Lower leg skin (tissue), 4 donors: Measurements from ENCODE around the gene LIMS4. TPM values are rescaled to one million over a fixed set of nuclear protein-coding genes. Genes with fewer than 3 reads are reported as not detected.
"Not testable (repeated sequence)": the region's sequence is repeated elsewhere in the genome, so short reads cannot be mapped to it uniquely, and the experiment has no call there.

ENCODE experiments used
- DNase-seq, 2 donors: peaks; one replicate each; pipeline ENCODE4 v3.0.0-alpha.2; 2019; ENCODE audit warnings: low spot score in 2 of 2
- H3K4me3 ChIP-seq: fragments of 200-600 bp; sonication (generic); 2 replicates; pipeline ENCODE4 v1.5.1; 2017; ENCODE audit warnings: mild to moderate bottlenecking, low read depth; ENCODE audit not compliant: poor library complexity, severe bottlenecking
- WGBS, 2 donors: methylation state at CpG; one replicate each; pipeline ENCODE4 v1.1.5; 2018; 5-methylcytosine and 5-hydroxymethylcytosine counted together
- intact Hi-C: fragments of 100-400 bp; cut with DNase I; formaldehyde crosslinking; loops from one replicate; pipeline ENCODE4 v1.15.0; 2023; ENCODE audit warnings: low total_unique reads
- total RNA-seq, 4 donors: library from RNA; depleted of rRNA; stranded (reverse); fragments of >200 nt; gene quantifications; one replicate each; pipeline ENCODE4 v1.1.0, GENCODE V29; 2016

LIMS4 gene
- total RNA-seq, result 1 to 10 TPM in 2 of 4 donors, under 1 TPM in 1, not detected in 1; 0.26 to 2.2 (median 1.3) TPM

DNA sequence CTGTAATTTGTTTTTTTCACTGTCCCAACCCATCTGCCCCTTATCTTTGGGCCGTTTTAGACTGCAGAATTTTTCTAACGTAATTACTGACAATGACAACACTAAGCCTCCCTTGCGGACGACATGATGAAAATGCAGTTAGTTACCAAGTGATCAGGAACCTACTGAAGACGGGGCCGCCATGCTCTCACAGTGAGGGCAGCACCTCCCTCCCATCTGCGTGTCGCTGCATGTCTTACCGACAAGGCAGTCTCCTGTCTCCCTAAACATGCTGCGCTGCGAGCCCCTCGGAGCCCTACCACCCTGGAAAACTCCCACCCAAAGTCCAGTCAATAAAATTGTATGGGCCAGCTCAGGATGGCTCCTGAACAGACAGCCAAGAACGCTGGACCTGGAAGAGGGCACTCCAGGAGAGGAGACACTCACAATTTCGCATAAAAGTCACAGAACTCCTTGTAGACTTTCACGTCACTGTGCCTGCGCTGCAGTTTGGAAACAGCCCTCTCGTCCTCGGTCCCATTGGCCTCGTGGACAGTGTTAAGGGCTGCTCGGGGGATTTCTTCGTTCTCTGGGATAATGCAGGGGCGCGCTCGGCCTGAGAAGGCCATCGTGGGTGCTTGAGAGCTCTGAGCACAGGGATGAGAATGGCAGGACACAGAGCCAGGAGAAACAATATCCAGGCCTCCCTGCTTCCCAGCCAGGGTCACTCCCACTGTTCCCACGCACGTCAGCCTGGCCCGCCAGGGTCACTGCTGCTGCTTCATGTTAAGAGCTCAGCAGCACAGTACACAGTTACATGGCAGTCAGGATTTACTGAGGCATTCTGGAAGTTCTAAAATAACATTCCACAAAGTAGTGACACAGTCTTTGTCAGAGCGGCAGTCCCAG is at the start of gene LIMS4:
Gene LIMS4, minus strand, starts transcription at position 646 of the 888 bp plus-strand sequence. Its CDS starts 38 bp downstream, at position 608.
- DNase-seq, H3K4me3 ChIP-seq, intact Hi-C loops: not testable (repeated sequence)
- no CpG with 5 or more reads among the region's 29 CpGs for WGBS, 2 donors

DNA sequence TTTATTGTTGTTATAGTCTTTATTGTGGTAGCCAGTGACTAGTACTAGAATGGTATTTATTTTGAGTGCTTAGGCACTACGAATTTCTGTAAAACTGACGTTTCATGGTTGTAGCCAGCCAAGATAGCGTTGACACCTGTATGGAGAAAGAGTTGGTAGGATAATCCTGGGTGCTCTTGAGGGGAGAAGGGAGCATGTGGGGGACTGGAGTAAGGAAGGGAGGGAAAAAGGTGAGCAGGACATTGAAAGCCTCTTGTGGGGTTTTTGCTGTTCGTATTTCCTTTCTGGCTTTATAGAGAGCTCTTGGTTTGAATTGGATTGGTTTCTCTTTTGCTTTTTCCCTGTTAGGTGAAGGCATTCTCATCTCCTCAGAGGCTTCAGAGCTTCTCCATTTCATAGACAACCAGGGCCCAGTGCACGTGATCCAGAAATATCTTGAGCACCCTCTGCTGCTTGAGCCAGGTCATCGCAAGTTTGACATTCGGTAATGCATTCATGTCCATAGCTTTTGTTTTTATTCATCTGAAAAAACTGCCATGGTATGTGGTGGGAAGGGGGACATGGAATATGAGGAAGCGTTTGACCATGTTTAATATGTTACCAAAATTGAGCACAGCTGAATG is 27.2 kb upstream of the LIMS4 start:
- DNase-seq, intact Hi-C loops, H3K4me3 ChIP-seq: not testable (repeated sequence)
- WGBS, 2 donors, result no CpG with 5 or more reads among the region's 8 CpGs

DNA sequence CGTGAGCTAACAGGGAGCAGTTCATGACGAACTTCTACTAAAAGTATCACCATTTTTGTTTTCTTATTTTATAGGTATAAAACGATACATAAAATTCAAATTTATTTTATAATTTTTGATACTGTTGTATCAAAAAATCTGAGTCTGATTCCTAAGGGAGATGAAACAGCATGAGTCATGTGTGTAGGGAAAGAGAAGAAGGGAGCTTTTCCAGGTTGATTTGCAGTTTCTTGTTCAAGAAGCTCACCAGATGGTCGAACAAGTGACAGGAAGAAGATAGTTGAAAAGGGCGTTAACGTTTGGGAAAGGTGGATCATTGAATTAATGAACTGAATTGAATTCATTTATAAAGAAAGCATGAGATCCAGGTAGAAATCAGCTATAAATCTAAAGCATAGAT is 23.4 kb upstream of the LIMS4 start:
- DNase-seq, H3K4me3 ChIP-seq, intact Hi-C loops: not testable (repeated sequence)
- WGBS, 2 donors, result no CpG with 5 or more reads among the region's 6 CpGs

- H3K4me3 ChIP-seq, intact Hi-C loops, DNase-seq: not testable (repeated sequence)
- no CpG with 5 or more reads among the region's 3 CpGs for WGBS, 2 donors
Measured at GRCh38 chr2:110494488-110494887, 21.9 kb upstream of the LIMS4 start.

DNA sequence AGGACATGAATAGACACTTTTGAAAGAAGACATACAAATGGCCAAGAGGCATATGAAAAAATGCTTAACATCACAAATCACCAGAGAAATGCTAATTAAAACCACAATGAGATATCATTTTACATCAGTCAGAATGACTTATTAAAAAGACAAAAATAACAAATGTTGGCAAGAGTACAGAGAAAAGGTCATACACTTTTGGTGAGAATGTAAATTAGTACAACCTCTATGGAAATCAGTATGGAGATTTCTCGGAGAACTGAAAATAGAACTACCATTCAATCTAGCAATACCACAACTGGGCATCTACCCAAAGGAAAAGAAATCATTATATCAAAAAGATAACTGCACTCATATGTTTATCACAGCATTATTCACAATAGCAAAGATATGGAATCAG is 16.4 kb upstream of the LIMS4 start:
- DNase-seq, intact Hi-C loops, H3K4me3 ChIP-seq: not testable (repeated sequence)
- WGBS, 2 donors, result no CpG with 5 or more reads among the region's 1 CpG

DNA sequence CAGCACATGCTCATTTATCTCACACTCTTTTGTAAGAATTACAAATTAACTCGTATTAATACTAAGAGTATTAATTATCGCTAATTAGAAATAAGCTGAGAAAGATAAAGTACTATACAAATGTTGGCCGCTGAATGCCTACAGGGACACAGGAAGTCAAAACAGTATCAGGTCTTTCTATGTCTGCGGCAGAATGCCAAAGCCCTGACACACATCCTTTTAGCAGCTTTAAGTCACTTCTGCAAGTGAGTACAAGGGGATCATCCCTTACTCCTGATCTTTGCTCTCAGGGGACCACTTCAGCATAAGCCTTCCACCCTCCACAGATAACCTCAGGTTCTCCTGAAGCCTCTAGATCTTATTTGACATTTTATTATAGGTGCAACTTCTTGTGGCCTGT is 10.1 kb upstream of the LIMS4 start:
- intact Hi-C loops, DNase-seq, H3K4me3 ChIP-seq: not testable (repeated sequence)
- WGBS, 2 donors, result no CpG with 5 or more reads among the region's 4 CpGs

- intact Hi-C loops, DNase-seq, H3K4me3 ChIP-seq: not testable (repeated sequence)
- WGBS, 2 donors, result no CpG with 5 or more reads among the region's 3 CpGs
Measured at GRCh38 chr2:110481200-110481599, 8.6 kb upstream of the LIMS4 start.

GRCh38 chr2:110480084-110480483 is 7.5 kb upstream of the LIMS4 start:
- no CpG with 5 or more reads among the region's 4 CpGs for WGBS, 2 donors
- intact Hi-C loops, DNase-seq, H3K4me3 ChIP-seq: not testable (repeated sequence)

DNA sequence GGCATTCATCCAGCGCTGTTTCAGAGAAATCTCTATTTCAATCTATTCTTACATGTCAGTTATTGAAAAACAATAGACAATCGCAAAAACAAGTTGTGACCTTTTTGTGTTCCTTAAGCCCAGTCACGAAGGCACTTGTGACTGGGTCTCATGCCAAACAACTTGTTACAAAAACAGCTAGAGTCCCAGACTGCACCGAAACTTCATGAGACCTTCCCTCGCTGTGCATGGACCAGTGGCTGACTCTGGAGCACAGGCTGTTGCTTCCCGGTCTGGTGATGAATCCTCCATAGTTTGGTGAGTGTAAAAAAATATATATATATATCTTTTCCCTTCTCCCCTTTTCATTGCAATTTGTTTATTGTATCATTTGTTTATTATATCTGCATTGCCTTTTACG is 4.8 kb upstream of the LIMS4 start:
- WGBS, 2 donors, result no CpG with 5 or more reads among the region's 7 CpGs
- DNase-seq, intact Hi-C loops, H3K4me3 ChIP-seq: not testable (repeated sequence)

GRCh38 chr2:110476952-110477351 is 4.3 kb upstream of the LIMS4 start:
- WGBS, 2 donors, result no CpG with 5 or more reads among the region's 6 CpGs
- intact Hi-C loops, DNase-seq, H3K4me3 ChIP-seq: not testable (repeated sequence)

- H3K4me3 ChIP-seq, DNase-seq, intact Hi-C loops: not testable (repeated sequence)
- WGBS, 2 donors, result no CpG with 5 or more reads among the region's 3 CpGs
Measured at GRCh38 chr2:110475627-110476359, 3.2 kb upstream of the LIMS4 start.

GRCh38 chr2:110474898-110475297 is 2.3 kb upstream of the LIMS4 start:
- DNase-seq, intact Hi-C loops, H3K4me3 ChIP-seq: not testable (repeated sequence)
- no CpG with 5 or more reads among the region's 4 CpGs for WGBS, 2 donors

GRCh38 chr2:110473059-110473358 is 393 bp upstream of the LIMS4 start:
- no CpG with 5 or more reads among the region's 3 CpGs for WGBS, 2 donors
- intact Hi-C loops, result not testable (repeated sequence)

DNA sequence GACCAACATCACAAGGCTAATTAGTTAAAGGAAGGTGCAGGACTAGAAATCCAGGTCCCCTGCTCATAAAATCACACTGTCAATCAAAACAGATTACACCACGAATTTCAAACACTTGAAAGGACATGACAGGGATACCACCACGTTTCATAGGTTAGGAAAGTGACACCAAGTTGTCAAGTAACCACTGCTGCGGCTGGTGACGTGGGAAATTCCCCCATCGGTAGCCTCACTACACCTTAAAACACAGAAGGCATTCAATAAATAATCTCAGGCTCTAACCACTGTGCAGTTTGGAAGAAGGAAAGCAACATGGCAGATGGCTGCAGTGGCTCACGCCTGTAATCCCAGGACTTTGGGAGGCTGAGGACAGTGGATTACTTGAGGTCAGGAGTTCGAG is 3.7 kb downstream of the LIMS4 start:
- intact Hi-C loops, H3K4me3 ChIP-seq, DNase-seq: not testable (repeated sequence)
- WGBS, 2 donors, result no CpG with 5 or more reads among the region's 7 CpGs

More at GRCh38 chr2:110473059-110473358, 393 bp upstream of the LIMS4 start:
- H3K4me3 ChIP-seq, DNase-seq: not testable (repeated sequence)

DNA sequence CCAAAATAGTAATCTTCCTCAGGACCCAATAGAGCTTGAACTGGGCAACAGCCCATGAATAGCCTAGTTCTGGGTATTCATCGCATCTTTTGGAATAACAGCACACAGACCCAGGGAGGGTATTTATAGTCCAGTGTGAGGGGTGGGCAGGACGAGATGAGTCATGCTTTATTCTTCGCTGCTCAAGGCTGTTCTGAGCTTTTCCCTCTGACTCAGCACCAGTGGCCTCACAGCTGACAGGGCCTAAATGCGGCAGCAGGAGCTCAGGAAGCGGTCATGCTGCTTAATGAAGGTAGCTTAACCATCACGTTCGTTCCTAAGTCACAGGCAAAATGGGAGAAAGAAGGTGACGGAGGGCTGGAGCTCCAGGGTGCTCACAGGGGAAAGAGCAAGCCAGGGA is 7.3 kb downstream of the LIMS4 start:
- intact Hi-C loops, H3K4me3 ChIP-seq, DNase-seq: not testable (repeated sequence)
- WGBS, 2 donors, result no CpG with 5 or more reads among the region's 8 CpGs
